HG03457 (cell line): ENCODE results near the gene CEP57L1.

ENCODE experiments used
- ATAC-seq: cut with Tn5 transposase; IDR thresholded peaks from one replicate; pipeline ENCODE4 v1.9.1; 2021; ENCODE audit warnings: moderate number of reproducible peaks; ENCODE audit not compliant: unreplicated experiment

The CEP57L1 gene

DNA sequence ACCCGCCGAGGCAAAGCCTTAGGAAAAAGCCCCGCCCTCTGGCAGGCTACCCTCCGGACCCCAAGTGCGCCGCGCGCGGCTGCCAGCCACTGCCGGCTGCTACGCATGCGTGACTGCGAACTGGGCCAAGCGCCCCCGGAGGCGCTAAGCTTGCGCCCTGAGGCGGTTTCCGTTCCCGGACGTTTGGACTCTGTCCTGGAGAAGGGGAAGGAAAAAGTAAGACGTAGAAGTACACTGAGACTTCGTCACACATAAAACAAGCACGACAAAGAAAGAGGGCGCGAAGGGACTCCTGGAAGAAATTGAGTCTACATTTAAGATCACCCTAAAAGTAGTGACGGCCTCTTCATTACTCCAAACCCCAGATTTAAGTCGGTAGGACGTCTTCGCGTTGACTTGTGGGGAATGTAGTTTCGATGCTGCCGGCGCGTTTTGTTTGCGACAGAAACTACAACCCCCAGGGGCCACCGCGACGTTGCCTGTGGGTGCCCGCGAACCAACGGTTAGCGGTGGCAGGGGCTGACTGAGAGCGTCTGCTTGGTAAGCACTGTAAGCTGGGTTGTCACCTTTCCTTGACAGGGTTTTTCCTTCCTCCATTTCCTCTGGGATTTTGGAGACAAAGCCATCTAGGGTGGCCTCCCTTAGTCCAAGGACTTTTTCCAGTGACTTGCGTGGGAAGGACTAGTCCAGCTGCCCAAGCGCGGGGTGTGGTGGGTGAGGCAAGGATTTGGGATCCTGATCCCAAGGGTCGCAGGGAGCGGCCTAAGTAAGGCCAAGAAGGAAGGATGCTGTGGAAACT is at the start of gene CEP57L1:
TSS of gene CEP57L1 (plus strand) at position 472 of the 799 bp plus-strand sequence. CDS start 49,715 bp downstream, outside the sequence.
- peak; percentile 59 for ATAC-seq

DNA sequence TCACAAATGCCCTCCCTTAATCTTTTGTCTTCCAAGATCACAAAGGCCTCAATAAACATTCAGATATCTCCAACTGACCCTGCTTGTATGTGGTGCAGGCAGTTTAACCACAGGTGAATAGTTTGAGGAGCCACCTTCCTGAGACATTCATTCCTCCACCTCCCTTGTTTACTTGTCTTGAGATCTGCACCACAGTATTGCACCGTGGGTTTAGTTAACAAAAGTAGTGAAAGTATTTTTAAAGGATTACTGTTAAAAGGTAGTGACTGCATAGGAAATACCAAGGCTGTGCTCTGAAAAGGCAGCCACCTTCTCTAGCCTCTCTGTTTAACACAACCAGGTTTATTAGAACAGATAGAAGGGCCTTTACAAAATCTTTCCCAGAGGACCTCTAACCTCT is 47.1 kb upstream of the CEP57L1 start:
- ATAC-seq = no peak

DNA sequence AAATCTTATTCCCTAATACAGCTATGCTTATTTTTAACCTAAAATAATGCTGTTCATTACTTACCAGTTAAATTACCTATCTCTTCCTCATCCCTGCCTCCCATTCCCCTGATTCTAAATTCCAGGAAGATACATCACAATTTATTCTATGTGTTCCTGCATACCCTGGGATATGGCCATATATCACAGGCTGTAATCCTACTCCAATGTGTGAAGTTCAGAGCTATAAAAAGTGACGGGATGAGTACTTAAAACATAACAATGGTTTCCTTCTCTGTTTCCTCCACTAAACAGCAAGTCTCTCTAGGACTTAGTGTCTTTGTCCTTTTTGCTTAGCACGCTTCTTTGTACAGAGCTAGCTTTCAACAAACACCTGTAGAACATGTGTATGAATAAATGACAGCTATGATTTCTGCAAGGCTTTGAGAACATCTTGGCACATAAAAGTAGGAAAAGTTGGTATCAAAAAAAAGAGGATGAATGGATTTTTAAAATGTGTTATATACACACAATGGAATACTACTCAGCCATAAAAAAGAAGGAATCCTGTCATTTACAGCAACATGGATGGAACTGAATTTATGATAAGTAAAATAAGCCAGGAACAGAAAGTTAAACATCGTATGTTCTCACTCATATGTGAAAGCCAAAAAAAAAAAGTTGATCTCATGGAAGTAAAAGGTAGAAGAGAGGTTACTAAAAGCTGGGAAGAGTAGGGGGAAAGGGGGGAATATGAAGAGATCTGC is 46.5 kb upstream of the CEP57L1 start:
- ATAC-seq = no peak

DNA sequence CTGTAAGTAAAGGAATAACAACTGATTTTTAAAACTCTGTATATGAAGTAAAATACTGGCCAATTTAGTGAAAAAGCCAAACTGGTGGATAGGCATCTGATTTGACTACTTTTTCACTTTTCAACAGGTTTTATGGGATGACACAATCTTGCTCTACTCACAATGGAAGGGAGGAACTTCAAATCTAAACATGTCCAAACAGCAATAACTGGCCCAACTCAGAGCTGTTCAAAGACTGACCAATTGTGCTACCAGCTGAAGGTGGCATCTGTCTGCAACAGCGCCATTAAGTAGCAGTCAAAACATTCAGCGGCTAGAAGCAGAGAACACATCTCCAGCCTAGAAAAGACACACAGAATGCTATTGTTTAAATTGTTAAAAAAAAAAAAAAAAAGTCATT is 45.3 kb upstream of the CEP57L1 start:
- no peak for ATAC-seq

DNA sequence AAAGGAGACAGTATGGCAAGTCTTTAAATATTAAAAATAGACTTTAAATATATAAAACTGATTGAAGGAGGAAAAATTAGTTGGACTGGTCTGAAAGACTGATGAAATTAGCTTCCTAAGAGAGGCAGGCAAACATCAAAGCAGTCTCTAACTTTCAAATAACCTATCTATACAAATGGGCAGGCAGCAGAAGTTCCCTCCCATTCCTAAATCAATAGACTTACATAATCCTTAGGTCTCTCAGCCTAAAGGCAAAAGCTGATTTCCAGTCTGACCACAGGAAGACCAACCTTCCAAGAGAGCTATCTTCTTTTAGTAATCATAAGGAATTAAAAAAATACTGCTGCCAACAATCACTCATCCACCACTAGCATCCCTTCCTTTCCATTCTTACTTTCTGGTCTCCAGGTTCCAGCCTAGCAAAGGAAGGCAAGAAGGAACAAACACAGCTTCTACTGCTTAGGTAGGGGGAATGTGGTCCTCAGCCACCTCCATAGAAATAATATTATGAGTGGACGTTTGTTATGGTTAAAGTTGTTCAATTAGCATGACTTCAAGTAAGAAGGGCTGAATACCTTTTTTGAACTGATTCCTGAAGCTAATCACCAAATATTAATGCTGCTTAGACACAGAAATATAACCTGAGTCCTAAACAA is 44.7 kb upstream of the CEP57L1 start:
- no peak for ATAC-seq

DNA sequence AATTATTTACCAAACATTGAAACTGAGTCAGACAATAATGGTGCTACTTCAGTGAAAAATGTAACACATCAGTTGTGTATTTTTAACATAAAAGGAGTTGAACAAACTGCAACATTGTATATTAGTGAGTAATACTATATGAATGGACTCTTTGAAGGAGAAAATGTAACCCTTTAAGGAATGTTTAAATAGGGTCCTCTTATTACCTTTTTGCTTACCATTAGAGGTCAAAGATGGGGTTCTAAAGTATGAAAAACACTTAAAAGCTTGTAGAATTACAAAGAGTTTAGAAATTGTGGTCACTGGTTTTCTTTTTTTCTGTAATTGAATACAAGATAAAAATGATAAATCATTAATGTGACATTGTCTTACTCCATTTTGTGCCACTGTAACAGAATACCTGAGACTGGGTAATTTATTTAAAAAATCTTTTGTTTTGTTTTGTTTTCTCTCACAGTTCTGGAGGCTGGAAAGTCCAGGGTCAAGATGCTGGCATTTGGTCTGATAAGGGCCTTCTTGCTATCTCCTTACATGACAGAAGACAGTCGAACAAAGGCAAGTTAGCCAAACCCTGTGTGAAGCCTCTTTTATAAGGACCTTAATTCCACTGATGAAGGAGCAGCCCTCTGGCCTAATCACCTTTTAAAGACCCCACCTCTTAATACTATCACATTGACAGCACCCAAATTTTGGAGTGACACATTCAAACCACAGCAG is 43.8 kb upstream of the CEP57L1 start:
- no peak for ATAC-seq

DNA sequence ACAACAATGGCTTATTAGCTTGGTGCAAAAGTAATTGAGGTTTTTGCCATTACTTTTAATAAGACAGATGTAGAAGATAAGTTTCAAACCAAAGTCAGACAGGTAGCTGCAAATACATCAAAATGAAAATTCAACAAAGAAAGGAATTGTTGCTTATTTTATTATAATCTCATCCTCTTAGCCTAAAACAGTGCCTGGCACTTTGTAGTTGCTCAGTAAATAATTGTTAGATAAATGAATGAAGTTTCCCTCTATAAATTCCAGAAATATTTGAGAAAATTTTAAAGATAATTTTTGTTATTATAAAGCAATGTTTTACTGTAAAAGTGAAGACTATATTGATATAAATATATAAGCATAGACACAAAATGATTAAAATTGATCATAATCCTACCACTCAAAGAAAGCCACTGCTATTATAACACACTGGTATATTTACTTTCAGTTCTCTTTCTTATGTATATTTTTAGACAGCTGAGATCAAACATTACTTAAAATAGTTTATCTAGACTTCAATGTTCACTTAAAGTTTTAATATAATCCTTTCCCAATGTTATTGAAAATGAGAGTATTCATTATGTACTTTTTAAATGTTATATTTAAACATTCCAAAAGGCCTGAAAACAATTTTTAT is 43.2 kb upstream of the CEP57L1 start:
- no peak for ATAC-seq

DNA sequence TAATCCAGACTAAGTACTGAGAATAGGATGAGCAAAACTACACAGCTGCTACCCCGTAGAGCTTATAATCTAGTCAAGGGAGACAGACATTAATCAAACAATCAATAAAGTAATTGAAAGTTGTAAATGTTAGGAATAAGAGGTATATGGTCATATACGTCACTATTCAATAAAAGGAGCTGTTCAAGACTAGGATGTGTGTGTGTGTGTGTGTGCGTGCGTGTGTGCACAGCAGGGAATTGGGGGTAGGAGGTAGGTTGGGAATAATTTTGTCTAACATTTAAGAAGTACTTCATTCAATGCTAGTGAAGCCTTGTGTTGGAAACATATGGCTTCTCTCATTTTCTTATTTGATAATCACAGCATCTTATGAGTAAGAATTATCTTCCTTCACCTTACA is 42.5 kb upstream of the CEP57L1 start:
- no peak for ATAC-seq

DNA sequence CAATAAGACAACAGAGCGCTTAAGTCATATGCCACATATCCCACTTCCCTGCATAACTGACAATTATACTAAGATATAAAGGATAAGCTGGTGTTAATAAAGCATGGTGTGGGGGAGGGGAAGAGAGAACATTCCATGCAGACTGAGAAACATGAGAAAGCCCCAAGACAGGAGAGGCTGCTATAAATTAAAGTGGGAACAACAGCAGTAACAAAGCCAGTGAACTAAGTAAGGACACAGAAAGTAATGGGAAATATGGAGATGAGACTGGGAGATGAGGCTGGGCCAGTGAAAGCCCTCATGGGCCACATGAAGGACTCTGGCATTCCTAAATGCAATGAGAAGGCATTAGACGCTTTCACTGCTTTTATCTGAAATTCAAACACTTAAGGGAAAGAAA is 42.0 kb upstream of the CEP57L1 start:
- no peak for ATAC-seq

DNA sequence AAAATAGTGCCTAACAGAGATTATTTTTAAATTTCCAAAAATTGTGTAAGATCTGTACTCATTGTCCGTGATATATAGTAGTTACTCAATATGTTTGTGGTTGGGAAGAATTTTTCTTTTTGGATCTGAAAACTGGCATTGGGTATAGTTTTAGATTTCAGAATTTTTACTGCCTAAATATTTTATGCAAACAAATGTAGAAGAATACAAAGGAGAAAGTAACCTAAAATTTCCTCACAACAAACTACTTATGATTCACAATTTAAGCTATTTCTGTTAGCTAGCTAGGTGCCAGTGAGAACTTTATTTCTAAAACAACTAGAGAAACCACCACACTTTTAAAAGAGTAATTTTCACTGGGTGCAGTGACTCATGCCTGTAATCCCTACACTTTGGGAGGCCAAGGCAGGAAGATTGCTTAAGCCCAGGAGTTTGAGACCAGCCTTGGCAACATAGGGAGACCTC is 39.5 kb upstream of the CEP57L1 start:
- ATAC-seq = no peak

DNA sequence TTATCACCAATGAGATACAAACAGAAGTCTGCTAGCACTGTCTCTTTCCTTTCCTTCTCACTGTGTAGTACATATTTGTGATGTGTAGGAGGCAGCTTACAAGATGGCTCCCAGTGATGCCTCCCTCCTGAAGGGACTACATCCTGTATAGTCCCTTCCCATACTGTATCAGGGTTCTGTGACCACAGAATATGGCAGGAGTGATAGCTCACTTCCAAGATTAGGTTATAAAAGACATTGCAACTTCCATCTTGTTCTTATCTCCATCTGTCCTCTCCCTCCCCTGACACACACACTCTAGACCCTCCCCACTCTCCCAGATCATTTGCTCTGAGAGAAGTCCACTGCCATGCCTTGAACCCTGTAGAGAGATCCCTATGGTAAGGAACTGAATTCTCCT is 38.6 kb upstream of the CEP57L1 start:
- ATAC-seq = no peak

DNA sequence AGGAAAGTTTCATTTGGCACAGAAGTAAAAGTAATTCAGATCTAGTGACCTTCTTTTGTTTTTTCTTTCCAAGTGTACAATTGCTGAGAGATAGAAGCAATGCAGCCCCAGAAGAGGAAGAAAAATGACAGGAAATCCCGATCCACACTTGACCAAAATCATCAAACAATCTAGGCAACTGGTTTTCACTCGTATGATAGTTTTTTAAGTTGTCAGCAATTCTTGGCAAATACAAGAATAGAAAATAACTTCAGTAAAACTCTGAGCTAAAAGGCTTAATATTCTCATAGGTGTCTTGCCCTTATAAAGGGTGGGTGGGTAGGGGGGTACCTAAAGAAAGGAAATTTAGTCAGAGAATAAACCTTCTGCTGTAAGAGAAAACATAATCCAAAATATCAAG is 36.7 kb upstream of the CEP57L1 start:
- no peak for ATAC-seq

DNA sequence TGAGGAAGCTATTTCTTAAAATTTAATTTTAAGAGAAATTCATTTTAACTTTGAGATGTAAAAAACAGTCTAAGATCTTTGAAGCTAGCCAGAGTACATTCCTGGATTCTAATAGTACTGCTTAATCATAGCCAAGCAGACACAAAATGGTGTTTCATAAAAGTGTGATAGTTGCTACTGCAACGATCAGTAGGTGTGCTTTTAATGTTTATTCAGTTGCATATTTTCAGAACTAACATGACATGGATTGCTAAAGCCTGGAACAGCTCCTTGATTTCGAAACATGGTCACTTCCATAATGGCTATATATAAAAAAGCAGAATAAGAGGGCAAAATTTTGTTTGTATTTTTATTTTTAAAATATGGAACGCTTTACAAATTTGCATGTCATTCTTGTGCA is 36.2 kb upstream of the CEP57L1 start:
- no peak for ATAC-seq

DNA sequence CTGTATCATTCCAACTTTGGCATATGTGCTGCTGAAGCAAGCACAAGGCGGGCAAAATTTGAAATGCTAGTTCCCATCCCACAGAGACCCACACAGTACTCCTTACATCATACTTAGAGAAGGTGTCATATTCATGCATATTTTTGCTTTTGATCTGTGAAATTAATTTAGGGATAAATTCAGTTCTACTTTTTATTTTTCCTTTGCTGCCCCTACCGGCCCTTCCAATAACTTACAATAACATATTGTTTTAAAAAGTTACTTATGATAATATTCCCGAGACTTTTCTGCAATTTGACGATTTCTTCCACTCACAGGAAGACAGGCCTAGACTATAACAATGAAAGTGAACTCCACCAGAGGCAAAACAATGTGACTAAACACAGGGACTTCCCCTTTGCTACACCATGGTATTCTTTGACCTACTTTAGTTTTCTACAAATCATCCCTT is 35.7 kb upstream of the CEP57L1 start:
- no peak for ATAC-seq

DNA sequence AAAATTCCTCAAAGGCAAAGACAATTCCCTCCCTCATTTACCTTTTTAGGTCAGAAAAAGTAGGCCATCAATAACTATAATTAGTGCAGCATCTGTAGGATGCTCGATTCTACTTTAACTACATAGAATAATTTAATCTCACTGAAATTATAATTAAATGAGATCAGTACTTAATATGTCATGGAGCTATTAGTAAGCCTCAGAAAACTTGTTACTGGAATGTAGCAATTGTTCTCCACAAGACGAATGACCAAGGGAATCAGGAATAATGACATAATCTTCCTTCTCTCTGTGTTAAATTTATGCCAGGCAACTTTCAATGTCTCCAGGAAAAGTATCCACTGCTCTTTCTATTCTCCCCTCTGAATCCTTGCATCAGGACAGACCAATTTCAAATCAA is 34.7 kb upstream of the CEP57L1 start:
- no peak for ATAC-seq

DNA sequence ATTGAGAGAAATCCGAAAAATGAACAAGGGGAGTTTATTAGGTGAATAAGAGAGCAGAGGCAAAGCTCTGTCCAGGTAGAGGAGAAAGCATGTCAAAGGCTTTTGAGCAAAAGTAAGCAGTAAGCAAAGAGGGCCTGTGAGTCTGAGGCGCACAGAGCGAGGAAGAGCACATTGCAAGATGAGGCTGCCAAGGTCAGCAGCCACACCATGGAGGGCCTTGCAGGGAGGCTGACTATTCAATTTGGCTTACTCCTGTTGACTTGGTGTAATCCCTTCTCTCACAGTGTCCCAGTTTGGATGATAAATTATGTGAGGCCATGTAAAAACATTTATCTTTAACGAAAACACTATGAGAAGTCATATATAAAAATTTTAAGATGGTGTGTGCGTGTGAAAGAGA is 33.1 kb upstream of the CEP57L1 start:
- ATAC-seq = no peak

DNA sequence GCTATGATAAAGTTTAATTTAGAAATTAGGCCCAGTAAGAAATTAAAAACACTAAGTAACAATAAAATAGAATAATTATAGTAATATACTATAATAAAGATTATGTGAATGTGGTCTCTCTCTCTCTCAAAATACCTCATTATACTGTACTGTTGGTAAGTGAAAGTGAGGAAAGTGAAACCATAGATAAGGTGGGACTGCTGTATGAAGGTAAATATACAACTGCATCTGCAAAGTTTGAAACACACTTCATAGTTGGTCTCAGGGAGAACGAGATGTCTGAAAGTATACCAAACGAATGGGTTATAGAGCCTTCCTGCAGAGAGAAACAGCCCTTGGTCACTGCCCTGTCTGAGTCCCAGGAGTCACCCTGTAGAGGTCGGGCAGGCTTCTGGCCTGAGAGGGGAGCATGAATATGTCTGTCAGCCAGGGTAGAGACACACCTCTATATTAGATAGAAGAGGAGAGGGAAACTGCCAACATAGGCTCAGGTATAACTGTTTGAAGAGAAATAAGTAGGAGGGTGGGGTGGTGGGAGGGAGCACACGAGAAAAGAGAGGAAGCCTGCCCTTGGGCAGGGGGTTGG is 32.4 kb upstream of the CEP57L1 start:
- no peak for ATAC-seq

DNA sequence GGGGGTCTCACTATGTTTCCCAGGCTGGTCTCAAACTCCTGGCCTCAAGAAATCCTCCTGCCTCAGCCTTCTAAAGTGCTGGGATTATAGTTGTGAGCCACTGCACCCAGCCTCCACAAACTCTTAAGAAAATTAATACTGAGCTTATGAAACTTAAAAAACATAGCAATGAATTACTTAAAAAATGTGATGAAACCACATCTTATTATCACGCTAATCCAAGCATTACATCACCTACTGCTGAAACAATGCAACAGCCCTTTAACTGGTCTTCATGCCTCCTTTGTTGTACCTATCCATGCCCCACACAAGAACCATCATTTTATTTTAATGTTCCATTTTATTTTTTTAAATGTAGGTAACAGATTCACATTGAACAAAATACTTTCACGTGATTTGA is 25.6 kb upstream of the CEP57L1 start:
- no peak for ATAC-seq

DNA sequence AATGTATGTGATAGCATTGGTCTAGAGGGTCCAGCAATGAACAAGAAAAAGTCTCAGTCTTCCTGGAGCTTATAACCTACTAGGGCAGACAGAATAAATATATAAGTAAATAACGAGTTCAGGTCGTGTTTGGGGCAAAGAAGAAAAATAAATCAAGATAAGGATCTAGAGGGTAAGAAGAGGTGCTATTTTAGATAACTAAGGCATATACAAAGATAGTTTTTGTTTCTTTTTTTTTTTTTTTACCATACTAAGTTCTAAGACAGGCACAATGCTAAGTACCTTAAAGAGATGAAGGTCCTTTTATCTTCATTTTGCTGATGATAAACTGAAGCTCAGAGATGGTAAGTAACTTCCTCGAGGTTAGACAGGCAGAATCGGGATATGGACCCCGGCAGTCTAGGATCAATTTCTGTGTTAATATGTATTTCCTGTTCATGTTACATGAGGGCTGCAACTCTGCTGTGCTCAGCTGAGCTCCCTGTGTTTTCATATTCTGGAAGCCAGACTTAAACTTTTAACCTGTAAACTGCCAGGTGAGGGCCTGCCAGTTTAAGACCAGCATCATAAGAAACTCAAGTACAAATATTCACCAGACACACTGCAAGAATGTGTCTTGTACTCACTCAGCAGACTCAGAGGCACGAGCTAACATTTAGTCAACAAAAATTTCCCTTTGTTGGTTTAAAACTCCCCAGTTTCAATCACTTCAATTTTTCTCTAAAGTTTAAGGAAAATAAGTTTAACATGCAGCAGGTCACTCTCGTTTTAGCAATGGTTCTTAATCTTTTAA is 24.0 kb upstream of the CEP57L1 start:
- no peak for ATAC-seq
